Stomach (tissue), 9 donors: ENCODE measurements around the gene CLP1. TPM values are rescaled to one million over a fixed set of nuclear protein-coding genes. Genes with fewer than 3 reads are reported as not detected.

Experiments
- DNase-seq, 2 donors: peaks; one replicate each; pipeline versions ENCODE4 v3.0.0 to v3.0.0-alpha.2; 2013 to 2019
- H3K27ac ChIP-seq, 5 donors: fragments of 200-600 bp in 4 of 5; sonication (generic) in 4 of 5; one replicate each; pipeline ENCODE4 v1.5.1; 2013 to 2019; ENCODE audit warnings: mild to moderate bottlenecking in 1 of 5, moderate library complexity in 1 of 5
- H3K27me3 ChIP-seq, 3 donors: fragments of 200-600 bp; sonication (generic); one replicate each; pipeline ENCODE4 v1.5.1; 2017 to 2019; ENCODE audit warnings: mixed run types in 1 of 3
- H3K36me3 ChIP-seq, 4 donors: fragments of 200-600 bp; sonication (generic); 1 replicate in 3 of 4; 2 replicates in 1 of 4; pipeline ENCODE4 v1.5.1; 2016 to 2019
- H3K4me1 ChIP-seq, 4 donors: fragments of 200-600 bp; sonication (generic); one replicate each; pipeline ENCODE4 v1.5.1; 2016 to 2019
- H3K4me3 ChIP-seq, 4 donors: fragments of 200-600 bp; sonication (generic) in 3 of 4; one replicate each; pipeline ENCODE4 v1.5.1; 2016 to 2019; ENCODE audit warnings: mild to moderate bottlenecking in 1 of 4
- H3K9me3 ChIP-seq, 4 donors: fragments of 200-600 bp; sonication (generic); one replicate each; pipeline ENCODE4 v1.5.1; 2016 to 2019
- CTCF ChIP-seq, 7 experiments: fragments of 450-650 bp in 4 of 7; fragments of 200-600 bp in 3 of 7; sonication (generic) in 3 of 7; IDR thresholded peaks; one replicate each; pipeline ENCODE4 v1.5.1; 2016 to 2019; ENCODE audit warnings: antibody characterized with exemption in 7 of 7, control low read depth in 2 of 7, mild to moderate bottlenecking in 1 of 7
- EP300 ChIP-seq: sonication (generic); formaldehyde crosslinking; IDR thresholded peaks from one replicate; pipeline ENCODE4 v1.6.1; 2017; ENCODE audit warnings: antibody characterized with exemption
- POLR2A ChIP-seq, 4 donors: fragments of 450-650 bp; IDR thresholded peaks; one replicate each; pipeline ENCODE4 v1.6.1; 2016; ENCODE audit warnings: antibody characterized with exemption in 4 of 4, control low read depth in 2 of 4, mild to moderate bottlenecking in 1 of 4, moderate library complexity in 1 of 4
- POLR2AphosphoS5 ChIP-seq, 3 donors: sonication (generic); formaldehyde crosslinking; IDR thresholded peaks; one replicate each; pipeline ENCODE4 v1.6.1; 2016; ENCODE audit warnings: antibody characterized with exemption in 3 of 3
- WGBS, 5 donors: extraction: QIAGEN DNeasy Blood & Tissue Kit in 3 of 5; methylation state at CpG; one replicate each; pipeline versions ENCODE4 v1.1.5 to v1.1.7; 2013 to 2018; 5-methylcytosine and 5-hydroxymethylcytosine counted together
- intact Hi-C: fragments of 100-400 bp; cut with DNase I; formaldehyde crosslinking; loops from one replicate; pipeline ENCODE4 v1.15.1; 2023; ENCODE audit warnings: low total_unique reads
- polyA plus RNA-seq, 3 donors: library from polyadenylated mRNA; stranded (reverse); fragments of 200-250 nt; gene quantifications; one replicate each; pipeline ENCODE4 v1.2.3, GENCODE V29; 2013
- total RNA-seq, 5 donors: library from RNA; depleted of rRNA; stranded (reverse); fragments of >200 nt; gene quantifications; one replicate each; pipeline versions ENCODE4 v1.1.0 to v1.2.3, GENCODE V29; 2014 to 2016
- donor health status: healthy with polysubstance abuse.
- donor health status: Bipolar disorder and iron deficiency.
- donor health status: healthy.

Gene CLP1
- total and polyA plus RNA-seq, 8 donors = 2.7 to 14.7 (median 11.0) TPM; not detected in 1

GRCh38 chr11:57638811-57639320, 18.7 kb upstream of the CLP1 start:
- WGBS, 5 donors = 1 to 3% (median 1%) methylated on average over 17 to 19 of the region's 19 CpGs
- intact Hi-C loops = no loop called here

GRCh38 chr11:57639321-57640067, 18.1 kb upstream of the CLP1 start:
- DNase-seq = peak in 1 of 2 donors; percentile 93
- Histone ChIP-seq H3K27me3 (peaks cover 0 to 25% (median 18%) of the 10 kb centered on the region in 3 donors), H3K27ac (peak overlapping the region in 4 of 5 donors; percentile 15 to 85 (median 40)), H3K9me3 (no peaks in the 10 kb centered on the region), H3K36me3 (no peaks in the 10 kb centered on the region), H3K4me1 (peaks cover 23 to 52% (median 40%) of the 10 kb centered on the region in 4 donors), H3K4me3 (peak overlapping the region; percentile 73 to 90 (median 78))
- TF ChIP-seq EP300 (no peak), POLR2A (IDR thresholded peaks at IDR 0.05) (no peak)
- 16 to 26% (median 21%) methylated on average over 10 to 15 of the region's 15 CpGs for WGBS, 5 donors
- intact Hi-C loops = loop anchor here (2.0 to 10.0 kb wide), 2 partner anchors 71 to 295 kb away; no protein-coding TSS in a partner anchor

More at GRCh38 chr11:57638811-57639320, 18.7 kb upstream of the CLP1 start:
- no peak for DNase-seq
- H3K27me3 ChIP-seq = peaks cover 0 to 25% (median 18%) of the 10 kb centered on the region in 3 donors
- H3K36me3 ChIP-seq = no peaks in the 10 kb centered on the region
- H3K4me1 ChIP-seq = peaks cover 18 to 46% (median 38%) of the 10 kb centered on the region in 4 donors
- peak overlapping the region; percentile 73 to 90 (median 78) for H3K4me3 ChIP-seq
- H3K9me3 ChIP-seq = no peaks in the 10 kb centered on the region
- no peak for TF ChIP-seq POLR2A (IDR thresholded peaks at IDR 0.05)
- TF ChIP-seq EP300 = no peak
- no peak for TF ChIP-seq CTCF (IDR thresholded peaks at IDR 0.05)
- no peak for TF ChIP-seq POLR2AphosphoS5 (IDR thresholded peaks at IDR 0.05)
- H3K27ac ChIP-seq = peak overlapping the region in 4 of 5 donors; percentile 71 to 85 (median 83)

GRCh38 chr11:57640068-57640800, 17.3 kb upstream of the CLP1 start:
- intact Hi-C loops = loop anchor here (2.0 to 10.0 kb wide), 2 partner anchors 71 to 295 kb away; no protein-coding TSS in a partner anchor
- peak overlapping the region in 3 of 5 donors; percentile 38 to 85 (median 43) for H3K27ac ChIP-seq
- H3K27me3 ChIP-seq = peaks cover 0 to 30% (median 18%) of the 10 kb centered on the region in 3 donors
- 56 to 66% (median 59%) methylated on average over 8 to 9 of the region's 9 CpGs for WGBS, 5 donors
- no peaks in the 10 kb centered on the region for H3K9me3 ChIP-seq
- H3K36me3 ChIP-seq = no peaks in the 10 kb centered on the region
- peaks cover 25 to 60% (median 47%) of the 10 kb centered on the region in 4 donors for H3K4me1 ChIP-seq
- no peak for TF ChIP-seq POLR2A (IDR thresholded peaks at IDR 0.05)
- TF ChIP-seq EP300 = no peak
- TF ChIP-seq POLR2AphosphoS5 (IDR thresholded peaks at IDR 0.05) = no peak
- no peak for TF ChIP-seq CTCF (IDR thresholded peaks at IDR 0.05)
- no peak for DNase-seq
- peak overlapping the region in 2 of 4 donors; percentile 76 to 90 for H3K4me3 ChIP-seq

GRCh38 chr11:57641011-57641807, 16.4 kb upstream of the CLP1 start:
- H3K36me3 ChIP-seq = no peaks in the 10 kb centered on the region
- H3K4me3 ChIP-seq = no peak overlapping the region
- intact Hi-C loops = loop anchor here (2.0 to 10.0 kb wide), 2 partner anchors 72 to 296 kb away; no protein-coding TSS in a partner anchor
- WGBS, 5 donors = 44 to 59% (median 46%) methylated on average over 7 of the region's 7 CpGs
- H3K9me3 ChIP-seq = no peaks in the 10 kb centered on the region
- DNase-seq = peak in 1 of 2 donors; percentile 74
- H3K4me1 ChIP-seq = peaks cover 25 to 69% (median 56%) of the 10 kb centered on the region in 4 donors
- peaks cover 0 to 40% (median 26%) of the 10 kb centered on the region in 3 donors for H3K27me3 ChIP-seq
- no peak overlapping the region for H3K27ac ChIP-seq
- no peak for TF ChIP-seq POLR2A (IDR thresholded peaks at IDR 0.05)
- peak in 4 of 7 experiments; percentile 18 to 54 (median 42) for TF ChIP-seq CTCF (IDR thresholded peaks at IDR 0.05)
